Measurements from ENCODE around the gene BAZ2B. TPM values are rescaled to one million over a fixed set of nuclear protein-coding genes. Genes with fewer than 3 reads are reported as not detected.

BAZ2B gene
- total RNA-seq, 1 experiment from 2014 or later = 19.9 TPM

DNA sequence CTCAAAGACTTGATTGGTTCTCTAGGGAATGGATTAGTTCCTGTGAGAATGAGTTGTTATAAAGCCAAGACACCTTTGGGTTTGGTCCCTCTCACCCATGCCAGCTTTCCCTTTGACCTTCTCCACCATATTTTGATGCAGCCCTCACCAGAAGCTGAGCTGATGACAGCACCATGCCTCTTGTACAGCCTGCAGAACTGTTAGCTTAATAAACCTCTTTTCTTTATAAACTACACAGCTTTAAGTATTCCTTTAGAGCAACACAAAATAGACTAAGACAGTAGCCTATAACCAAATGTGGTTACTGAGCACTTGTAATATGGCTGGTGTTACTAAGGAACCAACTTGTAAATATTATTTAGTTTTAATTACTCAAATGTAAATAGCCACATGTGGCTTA, 55.1 kb downstream of the BAZ2B start:
- Histone ChIP-seq H3K27me3 (ENCODE audit: insufficient read depth, low read length) (no peaks in the 10 kb centered on the region), H3K9me2 (ENCODE audit: insufficient read depth) (no peaks in the 10 kb centered on the region), H3K9me3 (ENCODE audit: control insufficient read depth in 1 of 2, insufficient read depth in 1 of 2, low read depth in 1 of 2, low read length in 2 of 2) (no peaks in the 10 kb centered on the region), H4K20me1 (ENCODE audit: insufficient read depth) (no peaks in the 10 kb centered on the region), H3K4me2 (ENCODE audit: low read length) (no peak overlapping the region), H3K27ac (ENCODE audit: low read depth, low read length) (no peak overlapping the region), H2AFZ (ENCODE audit: low read depth, low read length, poor library complexity, severe bottlenecking) (no peak overlapping the region), H3K4me3 (replicated peaks in 1 of 2; ENCODE audit: low read depth in 1 of 2, low read length in 2 of 2) (no peak overlapping the region), H3K9ac (ENCODE audit: low read length) (no peak overlapping the region), H3K79me2 (ENCODE audit: insufficient read depth, low read length) (no peaks in the 10 kb centered on the region), H3K4me1 (ENCODE audit: control insufficient read depth in 1 of 2, insufficient read depth in 2 of 2, low read length in 2 of 2) (no peaks in the 10 kb centered on the region), H3K36me3 (ENCODE audit: control insufficient read depth in 1 of 2, insufficient read depth in 2 of 2, low read length in 2 of 2) (no peaks in the 10 kb centered on the region)
- DNase-seq (ENCODE audit: low read depth, low spot score) (no peak), ATAC-seq (no peak)
- no TSS peak for BruUV-seq (replicated peaks)
- ChIA-PET POLR2A (no interaction called here), CTCF (no interaction called here), RAD21 (ENCODE audit: low non-redundant PET in 1 of 2, low total read pairs in 2 of 2, uncharacterized antibody in 2 of 2, unreplicated experiment in 2 of 2) (no interaction called here)
- no peak for TF ChIP-seq POLR2AphosphoS5 (IDR thresholded peaks at IDR 0.05; ENCODE audit: low read depth, low read length)
- no peak for TF ChIP-seq CEBPB (IDR thresholded peaks at IDR 0.05; ENCODE audit: low read depth)
- no peak for TF ChIP-seq EZH2phosphoT487 (IDR thresholded peaks at IDR 0.05; ENCODE audit: borderline replicate concordance)
- no peak for TF ChIP-seq RAD21 (IDR thresholded peaks at IDR 0.05; ENCODE audit: low read depth)
- no peak for TF ChIP-seq ZNF274 (IDR thresholded peaks at IDR 0.05; ENCODE audit: low read depth, low read length)
- intact Hi-C loops (cut with micrococcal nuclease) = no loop called here

DNA sequence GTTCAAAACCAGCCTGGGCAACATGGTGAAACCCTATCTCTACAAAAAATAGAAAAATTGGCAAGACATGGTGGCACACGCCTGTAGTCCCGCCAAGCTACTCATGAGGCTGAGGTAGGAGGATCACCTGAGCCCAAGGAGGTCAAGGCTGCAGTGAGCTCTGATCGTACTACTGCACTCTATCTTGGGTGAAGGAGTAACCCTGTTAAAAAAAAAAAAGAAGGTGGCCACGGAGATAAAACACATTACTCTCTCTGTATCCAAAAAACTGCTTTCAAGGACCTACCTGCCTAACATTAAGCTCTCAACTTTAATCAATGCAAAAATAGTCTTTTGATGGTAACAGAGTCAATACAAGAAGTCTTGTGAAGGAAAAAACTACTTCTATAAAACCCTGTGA, 57.3 kb downstream of the BAZ2B start:
- intact Hi-C loops (cut with micrococcal nuclease) = loop anchor here (5.0 to 10.0 kb wide), 3 partner anchors 153 to 406 kb away; partner anchors contain the start of gene MARCHF7
- POLR2A ChIA-PET = interaction anchor here (2.1 kb wide), 1 partner anchor 153 kb away, joined by 6 read pairs; the partner anchor contains the start of gene MARCHF7
- H3K4me3 ChIP-seq (replicated peaks in 1 of 2; ENCODE audit: low read depth in 1 of 2, low read length in 2 of 2) = no peak overlapping the region
- no peak overlapping the region for H2AFZ ChIP-seq (ENCODE audit: low read depth, low read length, poor library complexity, severe bottlenecking)
- no TSS peak for BruUV-seq (replicated peaks)
- no peak overlapping the region for H3K4me2 ChIP-seq (ENCODE audit: low read length)
- H3K4me1 ChIP-seq (ENCODE audit: control insufficient read depth in 1 of 2, insufficient read depth in 2 of 2, low read length in 2 of 2) = no peaks in the 10 kb centered on the region
- DNase-seq (ENCODE audit: low read depth, low spot score) (no peak), ATAC-seq (no peak)
- RAD21 ChIA-PET (ENCODE audit: low non-redundant PET in 1 of 2, low total read pairs in 2 of 2, uncharacterized antibody in 2 of 2, unreplicated experiment in 2 of 2) = interaction anchor here in 1 of 2 experiments (0.6 kb wide), 1 partner anchor 122 kb away, joined by 4 read pairs; no protein-coding TSS in a partner anchor
- no peaks in the 10 kb centered on the region for H4K20me1 ChIP-seq (ENCODE audit: insufficient read depth)
- H3K36me3 ChIP-seq (ENCODE audit: control insufficient read depth in 1 of 2, insufficient read depth in 2 of 2, low read length in 2 of 2) = no peaks in the 10 kb centered on the region
- no peaks in the 10 kb centered on the region for H3K79me2 ChIP-seq (ENCODE audit: insufficient read depth, low read length)
- TF ChIP-seq YY1 (IDR thresholded peaks at IDR 0.05; ENCODE audit: extremely low read depth, insufficient replicate concordance, low read depth, low read length) (no peak), POLR2AphosphoS5 (IDR thresholded peaks at IDR 0.05; ENCODE audit: low read depth, low read length) (no peak), JUND (IDR thresholded peaks at IDR 0.05) (no peak), ELF1 (IDR thresholded peaks at IDR 0.05; ENCODE audit: borderline replicate concordance, low read depth) (no peak), EZH2 (IDR thresholded peaks at IDR 0.05) (no peak), ZFX (IDR thresholded peaks at IDR 0.05) (no peak)
- TF ChIP-seq, protein P1, sequence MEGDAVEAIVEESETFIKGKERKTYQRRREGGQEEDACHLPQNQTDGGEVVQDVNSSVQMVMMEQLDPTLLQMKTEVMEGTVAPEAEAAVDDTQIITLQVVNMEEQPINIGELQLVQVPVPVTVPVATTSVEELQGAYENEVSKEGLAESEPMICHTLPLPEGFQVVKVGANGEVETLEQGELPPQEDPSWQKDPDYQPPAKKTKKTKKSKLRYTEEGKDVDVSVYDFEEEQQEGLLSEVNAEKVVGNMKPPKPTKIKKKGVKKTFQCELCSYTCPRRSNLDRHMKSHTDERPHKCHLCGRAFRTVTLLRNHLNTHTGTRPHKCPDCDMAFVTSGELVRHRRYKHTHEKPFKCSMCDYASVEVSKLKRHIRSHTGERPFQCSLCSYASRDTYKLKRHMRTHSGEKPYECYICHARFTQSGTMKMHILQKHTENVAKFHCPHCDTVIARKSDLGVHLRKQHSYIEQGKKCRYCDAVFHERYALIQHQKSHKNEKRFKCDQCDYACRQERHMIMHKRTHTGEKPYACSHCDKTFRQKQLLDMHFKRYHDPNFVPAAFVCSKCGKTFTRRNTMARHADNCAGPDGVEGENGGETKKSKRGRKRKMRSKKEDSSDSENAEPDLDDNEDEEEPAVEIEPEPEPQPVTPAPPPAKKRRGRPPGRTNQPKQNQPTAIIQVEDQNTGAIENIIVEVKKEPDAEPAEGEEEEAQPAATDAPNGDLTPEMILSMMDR (IDR thresholded peaks at IDR 0.05 in 2 of 3, conservative IDR thresholded peaks at IDR 0.05 in 1 of 3; ENCODE audit: borderline replicate concordance in 1 of 3, insufficient read depth in 1 of 3, low read depth in 2 of 3, low read length in 2 of 3) = no peak
- no peaks in the 10 kb centered on the region for H3K27me3 ChIP-seq (ENCODE audit: insufficient read depth, low read length)
- H3K9me3 ChIP-seq (ENCODE audit: control insufficient read depth in 1 of 2, insufficient read depth in 1 of 2, low read depth in 1 of 2, low read length in 2 of 2) = no peaks in the 10 kb centered on the region
- CTCF ChIA-PET = no interaction called here
- H3K9ac ChIP-seq (ENCODE audit: low read length) = no peak overlapping the region
- H3K9me2 ChIP-seq (ENCODE audit: insufficient read depth) = no peaks in the 10 kb centered on the region
- no peak overlapping the region for H3K27ac ChIP-seq (ENCODE audit: low read depth, low read length)
